HepG2 (cell line): ENCODE measurements around the gene XXYLT1. TPM values are rescaled to one million over a fixed set of nuclear protein-coding genes. Genes with fewer than 3 reads are reported as not detected.
A peak's percentile ranks its signal among the peaks of the same experiment; 100 is the strongest.

ENCODE experiments used
- ATAC-seq: fragments of 200-7000 bp; cut with Tn5 transposase; 3 replicates; pipeline ENCODE4 v1.9.1; 2020; ENCODE audit warnings: mild to moderate bottlenecking, moderate library complexity
- BruUV-seq: library from RNA; stranded (reverse); fragments of 400-500 nt; replicated peaks from 2 replicates; lab custom pipeline; 2021; lab: Mats Ljungman, UMichigan
- CTCF ChIA-PET: fragments of 300-600 bp; formaldehyde crosslinking; extraction: SDS; loops from one replicate; lab custom pipeline; 2021; ENCODE audit warnings: low total read pairs, inconsistent platforms, low intra/inter-chr PET ratio; lab: Yijun Ruan, JAX
- POLR2A ChIA-PET: fragments of 350-600 bp; sonication (Branson Sonifier 250); formaldehyde crosslinking; loops from one replicate; lab custom pipeline; 2020; ENCODE audit warnings: antibody characterized with exemption, inconsistent platforms; lab: Yijun Ruan, JAX
- DNase-seq: peaks from one replicate; pipeline ENCODE4 v3.0.0-alpha.2; 2015; ENCODE audit warnings: low spot score
- FAIRE-seq: peaks from 3 replicates; lab custom pipeline; 2011; peaks lifted over from hg19 to GRCh38; lab: Jason Lieb, UNC
- H2AFZ ChIP-seq: one replicate; pipeline ENCODE4 v1.6.1; 2011; ENCODE audit warnings: low read length, inconsistent platforms
- H3K27ac ChIP-seq: fragments of 300-600 bp; 3 replicates; pipeline ENCODE4 v1.8.0; 2011; ENCODE audit warnings: mixed run types, mild to moderate bottlenecking, mixed read lengths, low read length, inconsistent platforms; ENCODE audit not compliant: insufficient read depth; ENCODE audit errors: extremely low read length
- H3K27me3 ChIP-seq, 2 experiments: fragments of 200-600 bp in 1 of 2; 2 replicates in 1 of 2; 3 replicates in 1 of 2; pipeline versions ENCODE4 v1.6.0 to v1.8.0; 2011; ENCODE audit warnings: low read length in 2 of 2, mild to moderate bottlenecking in 2 of 2, moderate library complexity in 2 of 2, inconsistent platforms in 1 of 2; ENCODE audit not compliant: insufficient read depth in 2 of 2, control insufficient read depth in 1 of 2
- H3K36me3 ChIP-seq, 2 experiments: fragments of 200-600 bp in 1 of 2; replicated peaks in 1 of 2; 2 replicates in 1 of 2; 3 replicates in 1 of 2; pipeline versions ENCODE4 v1.5.1 to v1.8.0; 2011; ENCODE audit warnings: low read length in 2 of 2, inconsistent platforms in 1 of 2; ENCODE audit not compliant: insufficient read depth in 2 of 2, control insufficient read depth in 1 of 2
- H3K4me1 ChIP-seq: 2 replicates; pipeline ENCODE4 v1.5.1; 2012; ENCODE audit warnings: low read length, inconsistent platforms; ENCODE audit not compliant: insufficient read depth
- H3K4me2 ChIP-seq: 2 replicates; pipeline ENCODE4 v1.6.0; 2011; ENCODE audit warnings: low read depth, low read length, inconsistent platforms
- H3K4me3 ChIP-seq, 3 experiments: fragments of 200-600 bp in 1 of 3; sonication (generic), shearing (Covaris generic) in 1 of 3; replicated peaks in 1 of 3; 2 replicates each; pipeline ENCODE4 v1.5.1; 2011 to 2016; ENCODE audit warnings: low read length in 3 of 3, inconsistent platforms in 2 of 3, low read depth in 2 of 3, mild to moderate bottlenecking in 2 of 3, control low read depth in 1 of 3, mixed read lengths in 1 of 3; ENCODE audit not compliant: insufficient read depth in 1 of 3
- H3K79me2 ChIP-seq: one replicate; pipeline ENCODE4 v1.6.1; 2011; ENCODE audit warnings: low read length, inconsistent platforms; ENCODE audit not compliant: insufficient read depth
- H3K9ac ChIP-seq: 2 replicates; pipeline ENCODE4 v1.6.0; 2011; ENCODE audit warnings: mild to moderate bottlenecking, low read depth, low read length, inconsistent platforms; ENCODE audit not compliant: insufficient read depth
- H3K9me3 ChIP-seq: 2 replicates; pipeline ENCODE4 v1.5.1; 2012; ENCODE audit warnings: mild to moderate bottlenecking, low read length
- H4K20me1 ChIP-seq: 2 replicates; pipeline ENCODE4 v1.6.0; 2011; ENCODE audit warnings: inconsistent platforms, mild to moderate bottlenecking, low read length, moderate library complexity; ENCODE audit not compliant: insufficient read depth
- GFI1 ChIP-seq: sonication (generic); formaldehyde crosslinking; IDR thresholded peaks from 2 replicates; pipeline ENCODE4 v1.5.0; 2020; ENCODE audit warnings: missing genetic modification reagents, mild to moderate bottlenecking, borderline replicate concordance
- HMGA1 ChIP-seq: sonication (generic); formaldehyde crosslinking; conservative IDR thresholded peaks from 2 replicates; pipeline ENCODE4 v1.4.0; 2020; ENCODE audit warnings: missing genetic modification reagents
- LCORL ChIP-seq, 2 experiments: fragments of 450-650 bp in 1 of 2; sonication (generic) in 1 of 2; formaldehyde crosslinking in 1 of 2; IDR thresholded peaks; 2 replicates each; pipeline versions ENCODE4 v1.5.0 to v1.6.1; 2017 to 2020; ENCODE audit warnings: antibody characterized with exemption in 1 of 2, missing genetic modification reagents in 1 of 2
- MTF2 ChIP-seq: sonication (generic); formaldehyde crosslinking; IDR thresholded peaks from 2 replicates; pipeline ENCODE4 v1.5.0; 2020; ENCODE audit warnings: missing genetic modification reagents, borderline replicate concordance
- PITX1 ChIP-seq: sonication (generic); formaldehyde crosslinking; IDR thresholded peaks from 2 replicates; pipeline ENCODE4 v1.5.1; 2020; ENCODE audit warnings: mild to moderate bottlenecking, missing genetic modification reagents
- RFX1 ChIP-seq: fragments of 450-650 bp; IDR thresholded peaks from 2 replicates; pipeline ENCODE4 v1.6.1; 2017
- SRSF4 ChIP-seq: fragments of 200-400 bp; formaldehyde crosslinking; IDR thresholded peaks from one replicate; pipeline ENCODE4 v1.6.1; 2018; ENCODE audit warnings: mild to moderate bottlenecking, low read depth, low read length, moderate library complexity; ENCODE audit not compliant: poor library complexity, severe bottlenecking
- ZNF75D ChIP-seq: sonication (generic); formaldehyde crosslinking; IDR thresholded peaks from 2 replicates; pipeline ENCODE4 v1.8.1; 2023; ENCODE audit warnings: missing genetic modification reagents, mild to moderate bottlenecking, borderline replicate concordance
- WGBS: methylation state at CpG from one replicate; pipeline ENCODE4 v1.1.6; 2017; ENCODE audit warnings: low lambda C conversion rate; 5-methylcytosine and 5-hydroxymethylcytosine counted together
- in situ Hi-C: cut with HindIII; loops from 2 replicates; pipeline ENCODE4 v1.10.0; 2017; ENCODE audit warnings: low pct_unique_long_range_greater_than_20kb; ENCODE audit not compliant: extremely low pct_ligation_motif_present
- intact Hi-C: fragments of 100-400 bp; cut with micrococcal nuclease; formaldehyde crosslinking; loops from one replicate; pipeline ENCODE4 v1.10.0; 2022; ENCODE audit not compliant: unreplicated experiment
- polyA plus RNA-seq, 8 experiments: library from polyadenylated mRNA; depleted of rRNA in 3 of 8; stranded (reverse) in 7 of 8; unstranded in 1 of 8; fragments of >200 nt; fragmentation: Illumina TruSeq in 4 of 8; extraction: Trizol in 4 of 8; gene quantifications; 2 replicates each; pipeline versions ENCODE4 v1.2.1 to v1.2.3, GENCODE V29; 2011 to 2016; ENCODE audit warnings: low read depth in 4 of 8, missing spikeins in 1 of 8, mixed read lengths in 1 of 8; ENCODE audit not compliant: insufficient read depth in 1 of 8
- total RNA-seq, 5 experiments: library from RNA; depleted of rRNA; stranded (reverse); fragments of >200 nt; fragmentation: Illumina TruSeq; extraction: Trizol; gene quantifications; 2 replicates each; pipeline ENCODE4 v1.2.3, GENCODE V29; 2016; ENCODE audit warnings: low read depth in 1 of 5
- TF ChIP-seq, protein P1 (sequence below): sonication (generic); formaldehyde crosslinking; IDR thresholded peaks from 2 replicates; pipeline ENCODE4 v1.4.0; 2020; ENCODE audit warnings: mild to moderate bottlenecking, missing genetic modification reagents
- TF ChIP-seq, protein P2 (sequence below): sonication (generic); formaldehyde crosslinking; IDR thresholded peaks from 2 replicates; pipeline ENCODE4 v1.8.0; 2022; ENCODE audit warnings: missing genetic modification reagents, mild to moderate bottlenecking, moderate library complexity, borderline replicate concordance

The XXYLT1 gene
- total and polyA plus RNA-seq, 2 of the 13 experiments (the other 11 are each of a cell fraction or from before 2014, with no cell fraction given), result 17.7 to 19.0 TPM

DNA sequence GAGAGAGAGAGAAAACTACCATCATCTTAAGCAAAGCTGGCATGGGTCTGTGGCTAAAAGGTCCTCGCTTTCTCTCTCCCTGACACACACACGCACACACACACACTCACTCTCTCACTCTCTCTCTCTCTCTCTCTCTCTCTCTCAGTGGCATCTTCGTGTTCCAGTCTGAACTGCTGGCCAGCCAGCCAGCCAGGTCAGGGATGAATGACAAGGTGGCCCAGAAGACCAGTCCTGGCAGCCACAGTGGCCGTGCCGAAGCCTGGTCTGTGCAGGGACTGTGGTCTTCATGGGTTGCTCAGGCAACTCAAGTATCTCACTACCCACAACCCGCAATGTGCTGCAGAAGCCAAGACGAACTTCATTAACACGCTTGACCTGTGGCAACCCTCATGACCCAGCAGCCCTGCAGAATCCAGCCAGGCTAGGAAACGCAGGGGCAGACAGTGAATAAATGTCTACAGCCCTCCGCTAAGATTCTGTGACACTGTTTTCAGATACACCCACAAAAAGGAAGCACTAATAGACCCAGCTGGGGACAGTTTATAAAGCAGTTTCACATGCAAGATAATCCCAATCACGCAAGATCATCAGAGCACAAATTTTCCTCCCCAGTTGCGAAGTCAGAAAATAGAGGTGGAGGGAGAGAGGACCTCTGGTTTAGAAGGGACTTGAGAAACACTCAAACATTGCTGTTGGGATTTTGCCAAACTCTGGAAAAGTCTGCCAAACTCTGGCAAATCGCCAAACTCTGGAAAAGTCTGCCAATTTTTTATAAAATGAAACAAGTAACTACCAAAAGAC lies 66.4 kb downstream of the XXYLT1 start:
- peaks cover 4% of the 10 kb centered on the region for H3K79me2 ChIP-seq
- ChIA-PET POLR2A (no interaction called here), CTCF (no interaction called here)
- FAIRE-seq, result no peak
- H3K9ac ChIP-seq, result no peak overlapping the region
- H3K9me3 ChIP-seq, result no peaks in the 10 kb centered on the region
- no peak overlapping the region for H3K4me3 ChIP-seq
- peak overlapping the region; percentile 18 for H3K27ac ChIP-seq
- intact Hi-C loops, result no loop called here
- DNase-seq, result no peak
- ATAC-seq, result no peak
- in situ Hi-C loops, result no loop called here
- H3K4me1 ChIP-seq, result peaks cover 61% of the 10 kb centered on the region
- no peaks in the 10 kb centered on the region for H3K36me3 ChIP-seq
- no peak overlapping the region for H2AFZ ChIP-seq
- no TSS peak for BruUV-seq
- 87% methylated on average over 13 of the region's 13 CpGs for WGBS
- H3K27me3 ChIP-seq, result no peaks in the 10 kb centered on the region
- no peak overlapping the region for H3K4me2 ChIP-seq
- no peak for TF ChIP-seq SRSF4
- TF ChIP-seq LCORL (IDR thresholded peaks at IDR 0.05), result 0 out of 2 replicates have a peak, but pooled peaks have one; percentile 17
- TF ChIP-seq LCORL (CRISPR knock-in tag; IDR thresholded peaks at IDR 0.05), result no peak
- no peaks in the 10 kb centered on the region for H4K20me1 ChIP-seq

DNA sequence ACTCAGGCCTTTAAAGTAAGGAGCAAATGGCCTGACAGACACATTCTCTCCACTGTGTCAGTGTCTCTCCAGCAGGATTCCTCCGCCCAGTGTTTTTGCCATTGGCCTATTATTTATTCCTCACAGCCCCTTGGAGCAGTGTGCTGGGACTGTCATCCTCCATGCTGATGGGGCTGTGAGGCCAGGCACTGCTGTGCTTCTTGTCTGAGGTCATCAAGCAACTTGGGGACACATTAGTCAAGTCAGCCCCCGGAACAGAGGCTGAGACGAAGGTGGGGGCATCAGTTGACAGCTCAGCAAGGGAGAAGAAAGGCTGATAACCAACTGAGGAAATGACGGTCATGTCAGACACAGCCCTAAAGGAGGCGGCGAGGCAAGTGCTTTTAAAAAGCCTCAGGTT lies 67.4 kb downstream of the XXYLT1 start:
- H3K9me3 ChIP-seq, result no peaks in the 10 kb centered on the region
- POLR2A ChIA-PET, result interaction anchor here (0.5 kb wide), 1 partner anchor 29 kb away, joined by 4 read pairs; no protein-coding TSS in a partner anchor
- no peaks in the 10 kb centered on the region for H3K36me3 ChIP-seq
- BruUV-seq, result no TSS peak
- in situ Hi-C loops, result no loop called here
- FAIRE-seq, result no peak
- DNase-seq, result no peak
- ATAC-seq, result no peak
- H4K20me1 ChIP-seq, result no peaks in the 10 kb centered on the region
- CTCF ChIA-PET, result no interaction called here
- no peak overlapping the region for H2AFZ ChIP-seq
- H3K9ac ChIP-seq, result no peak overlapping the region
- H3K27ac ChIP-seq, result no peak overlapping the region
- no peak overlapping the region for H3K4me3 ChIP-seq
- H3K79me2 ChIP-seq, result peaks cover 4% of the 10 kb centered on the region
- intact Hi-C loops, result no loop called here
- 97% methylated on average over 6 of the region's 6 CpGs for WGBS
- H3K4me1 ChIP-seq, result peaks cover 61% of the 10 kb centered on the region
- no peaks in the 10 kb centered on the region for H3K27me3 ChIP-seq
- H3K4me2 ChIP-seq, result no peak overlapping the region
- TF ChIP-seq RFX1 (no peak), PITX1 (CRISPR knock-in tag) (no peak), HMGA1 (CRISPR knock-in tag) (no peak), GFI1 (CRISPR knock-in tag) (no peak), MTF2 (CRISPR knock-in tag) (no peak), ZNF75D (CRISPR knock-in tag) (no peak)
- TF ChIP-seq, protein P1, sequence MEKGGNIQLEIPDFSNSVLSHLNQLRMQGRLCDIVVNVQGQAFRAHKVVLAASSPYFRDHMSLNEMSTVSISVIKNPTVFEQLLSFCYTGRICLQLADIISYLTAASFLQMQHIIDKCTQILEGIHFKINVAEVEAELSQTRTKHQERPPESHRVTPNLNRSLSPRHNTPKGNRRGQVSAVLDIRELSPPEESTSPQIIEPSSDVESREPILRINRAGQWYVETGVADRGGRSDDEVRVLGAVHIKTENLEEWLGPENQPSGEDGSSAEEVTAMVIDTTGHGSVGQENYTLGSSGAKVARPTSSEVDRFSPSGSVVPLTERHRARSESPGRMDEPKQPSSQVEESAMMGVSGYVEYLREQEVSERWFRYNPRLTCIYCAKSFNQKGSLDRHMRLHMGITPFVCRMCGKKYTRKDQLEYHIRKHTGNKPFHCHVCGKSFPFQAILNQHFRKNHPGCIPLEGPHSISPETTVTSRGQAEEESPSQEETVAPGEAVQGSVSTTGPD (CRISPR knock-in tag), result no peak
- TF ChIP-seq, protein P2, sequence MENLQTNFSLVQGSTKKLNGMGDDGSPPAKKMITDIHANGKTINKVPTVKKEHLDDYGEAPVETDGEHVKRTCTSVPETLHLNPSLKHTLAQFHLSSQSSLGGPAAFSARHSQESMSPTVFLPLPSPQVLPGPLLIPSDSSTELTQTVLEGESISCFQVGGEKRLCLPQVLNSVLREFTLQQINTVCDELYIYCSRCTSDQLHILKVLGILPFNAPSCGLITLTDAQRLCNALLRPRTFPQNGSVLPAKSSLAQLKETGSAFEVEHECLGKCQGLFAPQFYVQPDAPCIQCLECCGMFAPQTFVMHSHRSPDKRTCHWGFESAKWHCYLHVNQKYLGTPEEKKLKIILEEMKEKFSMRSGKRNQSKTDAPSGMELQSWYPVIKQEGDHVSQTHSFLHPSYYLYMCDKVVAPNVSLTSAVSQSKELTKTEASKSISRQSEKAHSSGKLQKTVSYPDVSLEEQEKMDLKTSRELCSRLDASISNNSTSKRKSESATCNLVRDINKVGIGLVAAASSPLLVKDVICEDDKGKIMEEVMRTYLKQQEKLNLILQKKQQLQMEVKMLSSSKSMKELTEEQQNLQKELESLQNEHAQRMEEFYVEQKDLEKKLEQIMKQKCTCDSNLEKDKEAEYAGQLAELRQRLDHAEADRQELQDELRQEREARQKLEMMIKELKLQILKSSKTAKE (CRISPR knock-in tag), result no peak
